SU-DHL-6 (cell line): ENCODE results near the gene CTRB2.

Source experiments
- H2AFZ ChIP-seq: fragments of 200-600 bp; sonication (generic); 2 replicates; pipeline ENCODE4 v1.6.1; 2014; ENCODE audit warnings: low read depth, mild to moderate bottlenecking, moderate library complexity, mixed read lengths, antibody characterized with exemption, low read length; ENCODE audit not compliant: severe bottlenecking
- H3F3A ChIP-seq: fragments of 200-600 bp; shearing (Covaris generic); 2 replicates; pipeline ENCODE4 v1.6.0; 2016; ENCODE audit warnings: antibody characterized with exemption, mild to moderate bottlenecking; ENCODE audit not compliant: insufficient read depth
- H3K27ac ChIP-seq: fragments of 200-600 bp; sonication (generic); 2 replicates; pipeline ENCODE4 v1.5.1; 2016; ENCODE audit warnings: low read depth, mild to moderate bottlenecking, low read length, moderate library complexity, mixed read lengths
- H3K27me3 ChIP-seq: fragments of 200-600 bp; sonication (generic), shearing (Covaris generic); 2 replicates; pipeline ENCODE4 v1.6.0; 2014; ENCODE audit warnings: mild to moderate bottlenecking, low read length
- H3K36me3 ChIP-seq: fragments of 200-600 bp; sonication (generic); 2 replicates; pipeline ENCODE4 v1.6.1; 2014; ENCODE audit warnings: mild to moderate bottlenecking, low read length, mixed read lengths
- H3K4me2 ChIP-seq: fragments of 300-600, 200-600 bp; shearing (Covaris generic), sonication (generic); 2 replicates; pipeline ENCODE4 v1.6.0; 2014; ENCODE audit warnings: low read length, low read depth, mild to moderate bottlenecking; ENCODE audit not compliant: poor library complexity, severe bottlenecking
- H3K4me3 ChIP-seq: fragments of 200-600 bp; sonication (generic); 2 replicates; pipeline ENCODE4 v1.5.1; 2014; ENCODE audit warnings: antibody characterized with exemption, low read length, mild to moderate bottlenecking, mixed read lengths; ENCODE audit not compliant: insufficient read depth, poor library complexity, severe bottlenecking
- H3K79me2 ChIP-seq: fragments of 200-600 bp; sonication (generic); 2 replicates; pipeline ENCODE4 v1.6.1; 2014; ENCODE audit warnings: mild to moderate bottlenecking, low read length, moderate library complexity; ENCODE audit not compliant: insufficient read depth
- H3K9ac ChIP-seq: fragments of 200-600 bp; sonication (generic); 2 replicates; pipeline ENCODE4 v1.7.0; 2014; ENCODE audit warnings: mild to moderate bottlenecking, low read length
- H3K9me2 ChIP-seq: fragments of 200-600 bp; sonication (generic); replicated peaks from 2 replicates; pipeline ENCODE4 v1.6.1; 2014; ENCODE audit warnings: low read length; ENCODE audit not compliant: insufficient read depth
- H3K9me3 ChIP-seq: fragments of 200-600 bp; sonication (generic); 2 replicates; pipeline ENCODE4 v1.6.1; 2014; ENCODE audit warnings: low read length, mixed read lengths; ENCODE audit not compliant: insufficient read depth
- H4K20me1 ChIP-seq: fragments of 200-600 bp; sonication (generic); 2 replicates; pipeline ENCODE4 v1.6.1; 2014; ENCODE audit warnings: low read depth, mild to moderate bottlenecking, antibody characterized with exemption, low read length, moderate library complexity, mixed read lengths
- CTCF ChIP-seq: fragments of 200-600 bp; sonication (generic); IDR thresholded peaks from one replicate; pipeline ENCODE4 v1.5.1; 2017; ENCODE audit warnings: antibody characterized with exemption, mild to moderate bottlenecking, low read length, moderate library complexity; ENCODE audit not compliant: insufficient read depth, poor library complexity, severe bottlenecking
- EZH2phosphoT487 ChIP-seq: fragments of 200-600 bp; sonication (generic), shearing (Covaris generic); conservative IDR thresholded peaks from 2 replicates; pipeline ENCODE4 v1.6.1; 2018; ENCODE audit warnings: mild to moderate bottlenecking, antibody characterized with exemption, low read length, moderate library complexity, mixed read lengths

The CTRB2 gene

DNA sequence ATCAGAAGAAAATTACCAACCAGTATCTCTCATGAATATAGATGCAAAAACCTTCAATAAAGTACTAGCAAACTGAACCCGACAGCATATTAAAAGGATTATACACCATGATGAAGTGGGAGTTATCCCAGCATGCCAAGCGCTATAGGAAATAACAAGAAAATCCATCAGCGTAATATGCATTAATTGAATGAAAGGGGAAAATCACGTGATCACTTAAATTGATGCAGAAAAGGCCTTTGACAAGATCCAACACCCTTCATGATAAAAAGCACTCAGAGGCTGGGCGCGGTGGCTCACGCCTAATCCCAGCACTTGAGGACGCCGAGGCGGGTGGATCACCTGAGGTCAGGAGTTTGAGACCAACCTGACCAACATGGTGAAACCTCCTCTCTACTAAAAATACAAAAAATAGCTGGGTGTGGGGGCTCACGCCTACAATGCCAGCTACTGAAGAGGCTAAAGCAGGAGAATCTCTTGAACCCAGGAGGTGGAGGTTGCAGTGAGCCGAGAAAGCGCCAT lies 4.8 kb downstream of the CTRB2 start:
- Histone ChIP-seq H3K79me2 (no peaks in the 10 kb centered on the region), H3K9me2 (no peaks in the 10 kb centered on the region), H3K4me2 (no peak overlapping the region), H3F3A (no peaks in the 10 kb centered on the region), H3K27me3 (no peaks in the 10 kb centered on the region), H3K27ac (no peak overlapping the region), H3K9ac (no peak overlapping the region), H3K4me3 (no peak overlapping the region), H2AFZ (no peak overlapping the region), H4K20me1 (no peaks in the 10 kb centered on the region), H3K9me3 (no peaks in the 10 kb centered on the region), H3K36me3 (no peaks in the 10 kb centered on the region)
- TF ChIP-seq EZH2phosphoT487: no peak
- no peak for TF ChIP-seq CTCF

DNA sequence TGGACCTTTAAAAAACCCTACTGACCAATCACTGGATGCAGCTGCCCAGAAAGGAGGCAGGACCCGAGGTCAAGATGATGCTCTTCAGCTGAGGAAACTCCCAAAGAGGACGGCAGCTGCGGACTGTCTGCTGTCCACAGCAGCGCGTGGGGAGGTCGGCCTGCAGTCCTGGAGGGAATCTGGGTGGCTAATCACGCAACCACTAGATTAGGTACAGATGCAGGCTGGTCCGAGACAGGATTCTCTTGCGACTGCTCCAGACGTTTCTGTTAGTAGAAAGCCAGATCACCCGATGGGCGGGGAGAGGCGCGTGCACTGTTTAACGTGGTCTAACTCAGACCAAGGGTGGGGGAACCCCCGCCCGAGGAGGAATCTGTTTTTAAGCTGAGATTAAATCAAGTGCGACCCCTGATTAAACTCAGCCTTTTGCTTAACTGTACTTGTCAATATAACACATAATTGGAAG lies 8.8 kb downstream of the CTRB2 start:
- no peaks in the 10 kb centered on the region for H3K36me3 ChIP-seq
- H3K27ac ChIP-seq: no peak overlapping the region
- no peaks in the 10 kb centered on the region for H3K9me3 ChIP-seq
- no peaks in the 10 kb centered on the region for H3F3A ChIP-seq
- no peaks in the 10 kb centered on the region for H4K20me1 ChIP-seq
- H3K27me3 ChIP-seq: no peaks in the 10 kb centered on the region
- H2AFZ ChIP-seq: no peak overlapping the region
- H3K4me2 ChIP-seq: no peak overlapping the region
- no peak overlapping the region for H3K4me3 ChIP-seq
- no peak overlapping the region for H3K9ac ChIP-seq
- no peaks in the 10 kb centered on the region for H3K79me2 ChIP-seq
- TF ChIP-seq EZH2phosphoT487 (no peak), CTCF (no peak)
- no peaks in the 10 kb centered on the region for H3K9me2 ChIP-seq

DNA sequence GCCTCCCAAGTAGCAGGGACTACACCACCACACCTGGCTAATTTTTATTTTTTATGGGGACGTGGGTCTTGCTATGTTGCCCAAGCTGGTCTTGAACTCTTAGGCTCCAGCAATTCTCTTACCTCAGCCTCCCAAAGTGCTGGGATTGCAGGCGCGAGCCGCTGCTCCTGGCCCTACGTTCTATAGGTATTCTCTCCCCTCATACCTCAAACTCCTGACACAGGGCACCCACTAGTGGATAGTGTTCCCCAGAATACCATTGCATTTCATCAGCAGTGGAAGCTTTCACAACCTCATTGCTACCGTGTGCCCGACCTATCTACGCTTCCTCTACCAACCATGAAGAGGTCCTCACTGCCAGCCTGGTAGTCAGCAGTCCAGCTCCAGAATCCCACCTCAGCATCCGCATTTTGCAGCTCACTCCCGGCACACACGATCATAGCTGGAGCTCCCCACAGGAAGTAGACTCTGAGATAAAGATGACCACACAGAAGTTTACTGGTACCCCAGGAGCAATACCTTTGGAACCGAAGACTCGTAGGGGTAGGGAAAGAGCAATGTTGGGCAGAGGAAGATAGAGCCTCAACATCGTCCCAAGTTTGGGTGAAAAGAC lies 9.3 kb downstream of the CTRB2 start:
- no peaks in the 10 kb centered on the region for H3F3A ChIP-seq
- H3K9me3 ChIP-seq: no peaks in the 10 kb centered on the region
- H3K27me3 ChIP-seq: no peaks in the 10 kb centered on the region
- H4K20me1 ChIP-seq: no peaks in the 10 kb centered on the region
- H3K27ac ChIP-seq: no peak overlapping the region
- H3K4me3 ChIP-seq: no peak overlapping the region
- H3K9ac ChIP-seq: no peak overlapping the region
- no peak overlapping the region for H2AFZ ChIP-seq
- H3K4me2 ChIP-seq: no peak overlapping the region
- no peaks in the 10 kb centered on the region for H3K36me3 ChIP-seq
- H3K79me2 ChIP-seq: no peaks in the 10 kb centered on the region
- no peak for TF ChIP-seq CTCF
- TF ChIP-seq EZH2phosphoT487: no peak
- no peaks in the 10 kb centered on the region for H3K9me2 ChIP-seq
